ENCODE measurements around the gene ZNF132. TPM values are rescaled to one million over a fixed set of nuclear protein-coding genes. Genes with fewer than 3 reads are reported as not detected.

Gene ZNF132
- total and polyA plus RNA-seq, 2 experiments from 2014 or later = 2.2 to 5.2 TPM

GRCh38 chr19:58385891-58386575 is 53.9 kb downstream of the ZNF132 start:
- peaks cover 24% of the 10 kb centered on the region for H3K27me3 Mint-ChIP-seq (ENCODE audit: insufficient read depth, low read depth, poor library complexity)
- Histone ChIP-seq H3K36me3 (ENCODE audit: insufficient read depth) (peaks cover 27% of the 10 kb centered on the region), H3K27me3 (ENCODE audit: insufficient read depth) (no peaks in the 10 kb centered on the region), H3K9me2 (ENCODE audit: insufficient read depth) (no peaks in the 10 kb centered on the region), H3K4me2 (peak overlapping the region; percentile 97), H3F3A (replicated peaks; ENCODE audit: low read depth) (peaks cover 31% of the 10 kb centered on the region), H3K4me3 (peak overlapping the region; percentile 87), H3K79me2 (replicated peaks; ENCODE audit: insufficient read depth) (peaks cover 39% of the 10 kb centered on the region), H3K27ac (ENCODE audit: low read depth) (peak overlapping the region; percentile 94), H2AFZ (peak overlapping the region; percentile 1), H4K20me1 (replicated peaks; ENCODE audit: insufficient read depth) (peaks cover 31% of the 10 kb centered on the region), H3K4me1 (ENCODE audit: insufficient read depth) (peaks cover 13% of the 10 kb centered on the region)
- H3K4me3 Mint-ChIP-seq = peak overlapping the region; percentile 99
- H3K4me1 Mint-ChIP-seq = peaks cover 25% of the 10 kb centered on the region
- H3K27ac Mint-ChIP-seq = peak overlapping the region; percentile 98
- DNase-seq (ENCODE audit: low spot score) (no peak), ATAC-seq (peak; percentile 34)
- H3K36me3 Mint-ChIP-seq (ENCODE audit: low read depth) = peaks cover 40% of the 10 kb centered on the region
- H3K9me3 Mint-ChIP-seq = peaks cover 3% of the 10 kb centered on the region; the same call in 2 of the 3 replicates
- TF ChIP-seq EZH2phosphoT487 (IDR thresholded peaks at IDR 0.05; ENCODE audit: unreplicated experiment) (no peak), CREB1 (CRISPR knock-in tag; IDR thresholded peaks at IDR 0.05; ENCODE audit: low read depth) (no peak), EZH2 (IDR thresholded peaks at IDR 0.05; ENCODE audit: low read depth, unreplicated experiment) (no peak), JUNB (IDR thresholded peaks at IDR 0.05; ENCODE audit: unreplicated experiment) (no peak), ZNF114 (CRISPR knock-in tag; IDR thresholded peaks at IDR 0.05) (no peak)
- TF ChIP-seq, protein P1, sequence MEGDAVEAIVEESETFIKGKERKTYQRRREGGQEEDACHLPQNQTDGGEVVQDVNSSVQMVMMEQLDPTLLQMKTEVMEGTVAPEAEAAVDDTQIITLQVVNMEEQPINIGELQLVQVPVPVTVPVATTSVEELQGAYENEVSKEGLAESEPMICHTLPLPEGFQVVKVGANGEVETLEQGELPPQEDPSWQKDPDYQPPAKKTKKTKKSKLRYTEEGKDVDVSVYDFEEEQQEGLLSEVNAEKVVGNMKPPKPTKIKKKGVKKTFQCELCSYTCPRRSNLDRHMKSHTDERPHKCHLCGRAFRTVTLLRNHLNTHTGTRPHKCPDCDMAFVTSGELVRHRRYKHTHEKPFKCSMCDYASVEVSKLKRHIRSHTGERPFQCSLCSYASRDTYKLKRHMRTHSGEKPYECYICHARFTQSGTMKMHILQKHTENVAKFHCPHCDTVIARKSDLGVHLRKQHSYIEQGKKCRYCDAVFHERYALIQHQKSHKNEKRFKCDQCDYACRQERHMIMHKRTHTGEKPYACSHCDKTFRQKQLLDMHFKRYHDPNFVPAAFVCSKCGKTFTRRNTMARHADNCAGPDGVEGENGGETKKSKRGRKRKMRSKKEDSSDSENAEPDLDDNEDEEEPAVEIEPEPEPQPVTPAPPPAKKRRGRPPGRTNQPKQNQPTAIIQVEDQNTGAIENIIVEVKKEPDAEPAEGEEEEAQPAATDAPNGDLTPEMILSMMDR (conservative IDR thresholded peaks at IDR 0.05; ENCODE audit: low read depth in 2 of 2) = no peak

- Mint-ChIP-seq H3K36me3 (ENCODE audit: low read depth) (peaks cover 34% of the 10 kb centered on the region), H3K4me1 (peaks cover 21% of the 10 kb centered on the region), H3K4me3 (peak overlapping the region; percentile 99), H3K9me3 (peaks cover 3% of the 10 kb centered on the region; the same call in 2 of the 3 replicates), H3K27me3 (ENCODE audit: insufficient read depth, low read depth, poor library complexity) (peaks cover 25% of the 10 kb centered on the region), H3K27ac (peak overlapping the region; percentile 98)
- no peak for DNase-seq (ENCODE audit: low spot score)
- Histone ChIP-seq H3K27ac (ENCODE audit: low read depth) (peak overlapping the region; percentile 94), H3K4me2 (peak overlapping the region; percentile 97), H3K4me3 (peak overlapping the region; percentile 87), H3F3A (replicated peaks; ENCODE audit: low read depth) (peaks cover 25% of the 10 kb centered on the region), H3K4me1 (ENCODE audit: insufficient read depth) (peaks cover 13% of the 10 kb centered on the region), H3K79me2 (replicated peaks; ENCODE audit: insufficient read depth) (peaks cover 33% of the 10 kb centered on the region), H3K36me3 (ENCODE audit: insufficient read depth) (peaks cover 20% of the 10 kb centered on the region), H4K20me1 (replicated peaks; ENCODE audit: insufficient read depth) (peaks cover 25% of the 10 kb centered on the region), H3K9me2 (ENCODE audit: insufficient read depth) (no peaks in the 10 kb centered on the region), H2AFZ (no peak overlapping the region), H3K27me3 (ENCODE audit: insufficient read depth) (no peaks in the 10 kb centered on the region)
- no peak for ATAC-seq
- no peak for TF ChIP-seq POLR2AphosphoS5 (IDR thresholded peaks at IDR 0.05; ENCODE audit: low read depth)
- TF ChIP-seq, protein P2, sequence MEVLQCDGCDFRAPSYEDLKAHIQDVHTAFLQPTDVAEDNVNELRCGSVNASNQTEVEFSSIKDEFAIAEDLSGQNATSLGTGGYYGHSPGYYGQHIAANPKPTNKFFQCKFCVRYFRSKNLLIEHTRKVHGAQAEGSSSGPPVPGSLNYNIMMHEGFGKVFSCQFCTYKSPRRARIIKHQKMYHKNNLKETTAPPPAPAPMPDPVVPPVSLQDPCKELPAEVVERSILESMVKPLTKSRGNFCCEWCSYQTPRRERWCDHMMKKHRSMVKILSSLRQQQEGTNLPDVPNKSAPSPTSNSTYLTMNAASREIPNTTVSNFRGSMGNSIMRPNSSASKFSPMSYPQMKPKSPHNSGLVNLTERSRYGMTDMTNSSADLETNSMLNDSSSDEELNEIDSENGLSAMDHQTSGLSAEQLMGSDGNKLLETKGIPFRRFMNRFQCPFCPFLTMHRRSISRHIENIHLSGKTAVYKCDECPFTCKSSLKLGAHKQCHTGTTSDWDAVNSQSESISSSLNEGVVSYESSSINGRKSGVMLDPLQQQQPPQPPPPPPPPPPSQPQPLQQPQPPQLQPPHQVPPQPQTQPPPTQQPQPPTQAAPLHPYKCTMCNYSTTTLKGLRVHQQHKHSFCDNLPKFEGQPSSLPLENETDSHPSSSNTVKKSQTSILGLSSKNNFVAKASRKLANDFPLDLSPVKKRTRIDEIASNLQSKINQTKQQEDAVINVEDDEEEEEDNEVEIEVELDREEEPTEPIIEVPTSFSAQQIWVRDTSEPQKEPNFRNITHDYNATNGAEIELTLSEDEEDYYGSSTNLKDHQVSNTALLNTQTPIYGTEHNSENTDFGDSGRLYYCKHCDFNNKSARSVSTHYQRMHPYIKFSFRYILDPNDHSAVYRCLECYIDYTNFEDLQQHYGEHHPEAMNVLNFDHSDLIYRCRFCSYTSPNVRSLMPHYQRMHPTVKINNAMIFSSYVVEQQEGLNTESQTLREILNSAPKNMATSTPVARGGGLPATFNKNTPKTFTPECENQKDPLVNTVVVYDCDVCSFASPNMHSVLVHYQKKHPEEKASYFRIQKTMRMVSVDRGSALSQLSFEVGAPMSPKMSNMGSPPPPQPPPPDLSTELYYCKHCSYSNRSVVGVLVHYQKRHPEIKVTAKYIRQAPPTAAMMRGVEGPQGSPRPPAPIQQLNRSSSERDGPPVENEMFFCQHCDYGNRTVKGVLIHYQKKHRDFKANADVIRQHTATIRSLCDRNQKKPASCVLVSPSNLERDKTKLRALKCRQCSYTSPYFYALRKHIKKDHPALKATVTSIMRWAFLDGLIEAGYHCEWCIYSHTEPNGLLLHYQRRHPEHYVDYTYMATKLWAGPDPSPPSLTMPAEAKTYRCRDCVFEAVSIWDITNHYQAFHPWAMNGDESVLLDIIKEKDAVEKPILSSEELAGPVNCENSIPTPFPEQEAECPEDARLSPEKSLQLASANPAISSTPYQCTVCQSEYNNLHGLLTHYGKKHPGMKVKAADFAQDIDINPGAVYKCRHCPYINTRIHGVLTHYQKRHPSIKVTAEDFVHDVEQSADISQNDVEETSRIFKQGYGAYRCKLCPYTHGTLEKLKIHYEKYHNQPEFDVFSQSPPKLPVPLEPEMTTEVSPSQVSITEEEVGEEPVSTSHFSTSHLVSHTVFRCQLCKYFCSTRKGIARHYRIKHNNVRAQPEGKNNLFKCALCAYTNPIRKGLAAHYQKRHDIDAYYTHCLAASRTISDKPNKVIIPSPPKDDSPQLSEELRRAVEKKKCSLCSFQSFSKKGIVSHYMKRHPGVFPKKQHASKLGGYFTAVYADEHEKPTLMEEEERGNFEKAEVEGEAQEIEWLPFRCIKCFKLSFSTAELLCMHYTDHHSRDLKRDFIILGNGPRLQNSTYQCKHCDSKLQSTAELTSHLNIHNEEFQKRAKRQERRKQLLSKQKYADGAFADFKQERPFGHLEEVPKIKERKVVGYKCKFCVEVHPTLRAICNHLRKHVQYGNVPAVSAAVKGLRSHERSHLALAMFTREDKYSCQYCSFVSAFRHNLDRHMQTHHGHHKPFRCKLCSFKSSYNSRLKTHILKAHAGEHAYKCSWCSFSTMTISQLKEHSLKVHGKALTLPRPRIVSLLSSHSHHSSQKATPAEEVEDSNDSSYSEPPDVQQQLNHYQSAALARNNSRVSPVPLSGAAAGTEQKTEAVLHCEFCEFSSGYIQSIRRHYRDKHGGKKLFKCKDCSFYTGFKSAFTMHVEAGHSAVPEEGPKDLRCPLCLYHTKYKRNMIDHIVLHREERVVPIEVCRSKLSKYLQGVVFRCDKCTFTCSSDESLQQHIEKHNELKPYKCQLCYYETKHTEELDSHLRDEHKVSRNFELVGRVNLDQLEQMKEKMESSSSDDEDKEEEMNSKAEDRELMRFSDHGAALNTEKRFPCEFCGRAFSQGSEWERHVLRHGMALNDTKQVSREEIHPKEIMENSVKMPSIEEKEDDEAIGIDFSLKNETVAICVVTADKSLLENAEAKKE (CRISPR knock-in tag; IDR thresholded peaks at IDR 0.05) = no peak
- no peak for TF ChIP-seq EZH2 (IDR thresholded peaks at IDR 0.05; ENCODE audit: low read depth, unreplicated experiment)
- no peak for TF ChIP-seq JUNB (IDR thresholded peaks at IDR 0.05; ENCODE audit: unreplicated experiment)
- no peak for TF ChIP-seq EZH2phosphoT487 (IDR thresholded peaks at IDR 0.05; ENCODE audit: unreplicated experiment)
Measured at GRCh38 chr19:58385313-58385890, 54.6 kb downstream of the ZNF132 start.
